Ureter (tissue), 1 donor: ENCODE measurements around the gene SLC26A1. TPM values are rescaled to one million over a fixed set of nuclear protein-coding genes. Genes with fewer than 3 reads are reported as not detected.

Source experiments
- DNase-seq: peaks from one replicate; pipeline ENCODE4 v3.0.0-alpha.2; 2020; ENCODE audit warnings: low spot score
- total RNA-seq: library from RNA; stranded (reverse); gene quantifications from one replicate; pipeline ENCODE4 v1.2.4, GENCODE V29; 2023
- donor health status: DM: yes; HTN: yes; CAD: no.

Gene SLC26A1
- total RNA-seq, 1 donor from 2014 or later, result 0.18 TPM

DNA sequence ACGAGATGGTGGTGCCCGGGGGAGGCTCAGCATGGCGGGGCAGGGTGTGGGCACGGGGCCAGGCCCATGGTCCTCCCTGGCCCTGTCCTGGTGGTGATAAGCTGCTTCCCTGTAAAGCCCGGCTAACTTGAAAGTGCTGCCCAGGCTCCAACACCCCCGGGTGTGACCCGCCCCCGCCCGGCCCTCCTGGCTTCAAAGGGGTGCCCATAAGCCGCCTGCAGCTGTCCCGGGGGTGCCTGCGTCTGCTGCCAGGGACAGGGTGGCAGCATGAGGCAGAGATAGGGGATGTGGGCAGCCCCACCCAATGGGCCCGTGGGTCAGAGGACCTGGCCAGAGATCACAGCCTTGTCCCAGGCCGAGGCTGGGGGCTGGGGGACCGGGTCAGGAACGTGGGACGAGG is 36.3 kb upstream of the SLC26A1 start:
- DNase-seq, result no peak

DNA sequence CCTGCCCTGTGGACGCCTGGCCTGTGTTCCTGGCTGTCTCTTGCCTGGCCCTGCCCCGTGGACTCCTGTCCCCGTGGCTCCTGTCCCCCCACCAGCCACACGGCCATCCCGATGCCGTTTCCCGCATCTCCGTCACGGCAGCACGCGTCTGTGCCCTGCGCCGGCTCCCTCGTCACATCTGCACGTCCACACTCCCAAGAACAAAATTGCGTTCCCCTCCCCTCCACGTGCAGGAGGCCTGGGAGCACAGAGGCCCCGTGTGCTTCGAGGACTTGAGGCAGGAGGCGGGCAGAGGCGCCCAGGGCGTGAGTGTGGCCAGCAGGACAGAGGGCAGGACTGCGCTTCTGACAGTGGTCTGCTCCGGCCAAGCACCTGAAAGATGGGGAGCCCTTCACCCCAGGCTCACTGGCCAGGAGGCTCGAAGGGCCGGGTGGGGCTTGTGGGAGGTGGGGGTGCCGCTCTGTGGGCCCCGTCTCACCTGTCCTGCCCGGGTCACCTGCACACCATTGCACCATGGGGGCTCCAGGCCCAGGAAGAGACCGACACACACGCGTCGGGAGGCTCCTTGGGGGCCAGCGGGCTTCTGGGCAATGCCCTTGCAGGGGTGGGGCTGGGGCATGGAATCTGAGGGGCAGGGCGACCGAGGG is 35.5 kb upstream of the SLC26A1 start:
- DNase-seq, result no peak

DNA sequence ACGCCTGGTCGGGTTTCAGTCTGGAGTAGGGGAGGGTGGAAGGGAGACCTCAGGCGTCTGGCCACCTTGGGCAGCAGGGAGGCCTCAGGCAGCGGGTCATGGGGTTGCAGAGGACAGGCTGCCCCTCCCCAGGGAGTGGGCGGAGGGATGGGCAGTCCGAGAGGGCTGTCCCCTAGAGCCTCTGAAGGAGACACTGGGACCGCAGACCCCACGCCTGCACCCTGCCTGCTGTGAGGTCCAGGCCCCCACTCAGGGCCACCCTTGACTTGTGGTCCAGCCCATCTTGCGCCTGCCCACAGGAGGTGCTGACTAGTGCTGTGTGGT is 34.7 kb upstream of the SLC26A1 start:
- no peak for DNase-seq

DNA sequence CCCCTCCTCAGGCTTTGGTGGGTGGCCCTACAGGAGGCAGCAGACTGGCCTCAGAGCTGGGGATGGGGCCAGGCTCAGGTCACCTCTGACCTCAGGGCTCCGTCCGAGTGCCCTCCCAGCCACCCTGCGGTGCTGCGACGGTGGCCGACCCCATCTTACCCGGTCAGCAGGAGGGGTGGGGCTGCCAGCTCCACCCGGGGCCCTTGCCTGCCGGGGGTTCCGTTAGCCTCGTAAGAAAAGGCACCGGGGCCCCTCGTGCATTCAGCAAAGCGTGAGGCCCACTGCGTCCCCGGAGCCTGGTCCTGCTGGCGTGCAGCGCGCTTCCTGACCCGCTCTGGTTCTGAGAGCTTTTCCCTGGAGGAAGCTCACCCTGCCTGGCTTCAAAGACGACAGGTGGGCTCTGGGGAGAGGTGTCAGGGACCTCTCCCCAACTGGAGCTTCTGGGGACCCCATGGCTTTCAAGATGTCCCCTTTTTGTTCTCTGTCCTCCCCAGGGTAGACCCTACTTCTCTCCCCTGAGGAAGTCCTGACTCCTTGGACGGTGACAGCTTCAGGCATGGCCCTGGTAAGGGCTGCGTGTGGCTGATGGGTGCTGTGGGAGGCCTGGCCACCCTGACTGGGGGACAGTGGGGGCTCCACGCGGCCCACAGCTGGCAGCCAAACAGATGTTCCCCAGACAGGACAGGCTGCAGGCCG is 34.2 kb upstream of the SLC26A1 start:
- DNase-seq, result no peak

- DNase-seq, result no peak
Measured at GRCh38 chr4:1026115-1026514, 32.9 kb upstream of the SLC26A1 start.

DNA sequence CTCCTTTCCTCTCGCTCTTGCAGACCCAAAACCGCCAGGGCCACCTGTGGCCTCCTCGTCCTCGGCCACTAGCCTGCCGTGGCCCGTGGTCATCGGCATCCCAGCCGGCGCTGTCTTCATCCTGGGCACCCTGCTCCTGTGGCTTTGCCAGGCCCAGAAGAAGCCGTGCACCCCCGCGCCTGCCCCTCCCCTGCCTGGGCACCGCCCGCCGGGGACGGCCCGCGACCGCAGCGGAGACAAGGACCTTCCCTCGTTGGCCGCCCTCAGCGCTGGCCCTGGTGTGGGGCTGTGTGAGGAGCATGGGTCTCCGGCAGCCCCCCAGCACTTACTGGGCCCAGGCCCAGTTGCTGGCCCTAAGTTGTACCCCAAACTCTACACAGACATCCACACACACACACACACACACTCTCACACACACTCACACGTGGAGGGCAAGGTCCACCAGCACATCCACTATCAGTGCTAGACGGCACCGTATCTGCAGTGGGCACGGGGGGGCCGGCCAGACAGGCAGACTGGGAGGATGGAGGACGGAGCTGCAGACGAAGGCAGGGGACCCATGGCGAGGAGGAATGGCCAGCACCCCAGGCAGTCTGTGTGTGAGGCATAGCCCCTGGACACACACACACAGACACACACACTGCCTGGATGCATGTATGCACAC is 31.8 kb upstream of the SLC26A1 start:
- DNase-seq, result no peak

DNA sequence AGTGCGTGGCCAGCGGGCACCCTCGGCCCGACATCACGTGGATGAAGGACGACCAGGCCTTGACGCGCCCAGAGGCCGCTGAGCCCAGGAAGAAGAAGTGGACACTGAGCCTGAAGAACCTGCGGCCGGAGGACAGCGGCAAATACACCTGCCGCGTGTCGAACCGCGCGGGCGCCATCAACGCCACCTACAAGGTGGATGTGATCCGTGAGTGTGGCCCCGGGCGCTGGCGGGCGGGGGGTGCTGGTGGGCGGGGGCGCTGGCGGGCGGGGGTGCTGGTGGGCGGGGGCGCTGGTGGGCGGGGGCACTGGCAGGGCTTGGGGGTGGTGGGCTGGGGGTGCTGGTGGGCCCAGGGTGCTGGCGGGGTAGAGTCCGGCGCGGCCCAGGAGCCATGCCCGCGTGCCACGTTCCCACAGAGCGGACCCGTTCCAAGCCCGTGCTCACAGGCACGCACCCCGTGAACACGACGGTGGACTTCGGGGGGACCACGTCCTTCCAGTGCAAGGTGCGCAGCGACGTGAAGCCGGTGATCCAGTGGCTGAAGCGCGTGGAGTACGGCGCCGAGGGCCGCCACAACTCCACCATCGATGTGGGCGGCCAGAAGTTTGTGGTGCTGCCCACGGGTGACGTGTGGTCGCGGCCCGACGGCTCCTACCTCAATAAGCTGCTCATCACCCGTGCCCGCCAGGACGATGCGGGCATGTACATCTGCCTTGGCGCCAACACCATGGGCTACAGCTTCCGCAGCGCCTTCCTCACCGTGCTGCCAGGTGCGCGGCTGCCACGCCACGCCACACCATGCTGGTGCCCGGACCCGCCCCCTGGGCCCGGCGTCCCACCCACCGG is 30.9 kb upstream of the SLC26A1 start:
- DNase-seq, result no peak

DNA sequence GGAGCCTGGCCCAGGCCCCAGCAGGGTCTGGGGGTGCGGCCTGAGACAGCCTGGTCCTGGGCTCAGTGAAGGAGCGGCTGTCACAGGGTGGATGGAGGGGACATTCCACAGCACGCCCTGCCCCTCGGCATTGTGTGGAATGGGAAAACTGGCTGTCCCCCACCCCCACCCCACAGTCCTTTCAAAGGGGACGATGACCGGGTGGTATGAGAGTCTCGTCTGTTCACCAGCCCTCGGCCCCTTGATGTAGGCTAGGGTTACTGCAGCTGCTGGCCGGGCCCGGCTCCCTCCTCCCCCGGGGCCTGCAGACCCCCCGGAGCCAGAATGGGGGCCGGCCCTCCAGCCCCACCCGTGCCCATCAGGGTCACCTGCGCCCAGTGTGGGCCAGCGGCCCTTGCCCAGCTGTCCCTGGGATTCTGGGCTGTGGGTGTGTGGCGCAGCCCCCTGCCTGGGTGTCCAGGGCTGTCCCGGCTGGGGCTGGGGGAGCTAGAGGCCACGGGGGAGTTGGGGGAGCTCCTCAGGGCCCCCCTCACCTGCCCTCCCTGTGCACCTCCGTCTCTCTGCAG is 30.0 kb upstream of the SLC26A1 start:
- DNase-seq, result no peak

DNA sequence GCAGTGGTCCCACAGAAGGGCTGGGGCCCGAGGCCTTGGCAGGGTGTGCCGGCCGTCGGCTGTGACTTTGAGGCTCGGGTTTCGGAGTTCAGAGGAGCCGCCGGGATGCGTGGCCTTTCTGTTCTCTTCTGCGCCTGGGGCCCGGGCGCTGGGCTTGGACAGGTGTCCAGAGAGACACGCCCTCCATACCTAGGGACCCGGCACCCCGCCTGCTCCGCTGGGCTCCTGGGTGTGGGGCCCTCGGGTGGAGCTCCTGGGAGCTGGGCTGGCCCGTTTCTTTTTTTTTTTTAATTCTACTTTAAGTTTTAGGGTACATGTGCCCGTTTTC is 29.5 kb upstream of the SLC26A1 start:
- DNase-seq, result no peak

GRCh38 chr4:1022051-1022738 is 29.0 kb upstream of the SLC26A1 start:
- no peak for DNase-seq

GRCh38 chr4:1021386-1022050 is 28.3 kb upstream of the SLC26A1 start:
- DNase-seq, result no peak

GRCh38 chr4:1019729-1020470 is 26.7 kb upstream of the SLC26A1 start:
- DNase-seq, result no peak

- no peak for DNase-seq
Measured at GRCh38 chr4:1019320-1019719, 26.1 kb upstream of the SLC26A1 start.

GRCh38 chr4:1018147-1019020 is 25.2 kb upstream of the SLC26A1 start:
- DNase-seq, result no peak

DNA sequence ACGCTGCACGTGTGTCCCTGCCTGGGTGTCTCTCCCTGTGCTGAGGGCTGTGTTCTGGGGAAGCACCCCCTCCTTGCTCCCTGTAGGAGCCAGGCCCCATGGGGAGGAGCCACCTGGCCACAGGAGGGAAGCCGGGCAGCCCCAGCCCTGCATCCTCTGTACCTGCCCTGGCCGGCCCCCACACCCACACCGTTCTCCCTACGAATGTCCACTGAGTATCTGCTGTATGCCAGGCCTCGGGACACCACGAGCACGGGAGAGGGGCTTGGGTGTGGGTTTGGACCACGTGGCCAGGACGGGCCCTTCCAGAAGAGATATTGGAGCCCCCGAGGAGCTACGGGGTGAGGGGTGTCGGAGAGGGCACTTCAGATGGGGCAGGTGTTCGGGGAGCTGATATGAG is 24.5 kb upstream of the SLC26A1 start:
- no peak for DNase-seq

DNA sequence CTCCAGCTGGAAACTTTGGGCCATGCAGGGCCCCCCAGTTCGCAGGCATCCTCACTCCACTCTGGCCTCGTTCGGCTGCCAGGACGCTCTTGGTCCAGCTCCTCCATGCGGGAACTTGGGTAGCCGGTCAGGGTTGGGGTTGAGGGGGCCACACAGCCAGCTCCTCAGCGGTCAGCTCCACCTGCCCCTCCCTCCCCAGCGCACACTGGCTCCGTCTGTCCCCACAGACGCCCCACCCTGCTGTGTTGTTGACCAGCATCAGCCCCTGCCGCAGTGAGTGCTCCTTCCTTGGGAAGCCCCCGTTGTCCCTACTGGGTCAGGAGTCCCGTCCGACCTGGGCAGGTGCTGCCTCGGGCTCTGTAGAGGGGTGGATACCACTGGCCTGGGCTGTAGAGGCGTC is 24.0 kb upstream of the SLC26A1 start:
- DNase-seq, result no peak

DNA sequence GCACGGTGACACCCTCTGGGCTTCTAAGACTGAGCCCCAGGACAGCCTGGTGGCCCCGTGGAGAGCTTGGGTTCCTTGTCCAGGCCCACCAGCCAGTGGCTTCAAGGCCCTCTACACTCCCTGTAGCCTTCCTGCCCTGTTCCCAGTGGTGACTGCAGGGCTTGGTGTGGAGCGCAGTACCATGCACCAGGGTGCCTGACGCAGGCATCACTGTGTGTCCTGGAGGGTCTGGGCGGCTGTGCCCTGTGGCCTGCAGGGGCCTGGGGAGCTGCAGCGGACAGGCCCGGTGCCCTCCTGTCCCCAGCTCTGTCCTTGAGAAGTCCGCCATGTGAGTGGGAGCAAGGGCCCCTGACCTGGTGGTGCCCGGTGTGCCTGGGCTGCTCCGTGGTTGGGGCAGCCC is 22.5 kb upstream of the SLC26A1 start:
- no peak for DNase-seq

DNA sequence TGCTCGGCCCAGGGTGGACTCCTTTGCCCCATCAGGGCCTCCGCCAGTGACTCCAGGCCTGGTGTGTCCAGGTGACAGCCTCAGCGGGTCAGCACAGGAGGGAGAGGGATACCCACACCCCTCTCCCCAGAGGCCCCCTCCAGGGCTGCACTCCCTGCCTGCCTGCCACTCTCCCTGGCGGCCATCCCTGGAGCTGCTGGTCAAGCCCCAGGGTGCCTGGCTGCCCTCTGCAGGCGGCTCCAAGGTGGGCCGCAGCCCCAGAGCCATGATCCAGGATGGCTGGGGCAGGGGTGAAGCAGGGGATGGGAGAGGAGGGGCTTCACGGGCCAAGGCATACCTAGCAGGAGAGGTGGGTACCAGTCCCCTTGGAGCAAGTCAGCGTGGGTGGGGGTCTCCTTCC is 22.0 kb upstream of the SLC26A1 start:
- no peak for DNase-seq
